Measurements from ENCODE around the gene MCIDAS.

The MCIDAS gene

DNA sequence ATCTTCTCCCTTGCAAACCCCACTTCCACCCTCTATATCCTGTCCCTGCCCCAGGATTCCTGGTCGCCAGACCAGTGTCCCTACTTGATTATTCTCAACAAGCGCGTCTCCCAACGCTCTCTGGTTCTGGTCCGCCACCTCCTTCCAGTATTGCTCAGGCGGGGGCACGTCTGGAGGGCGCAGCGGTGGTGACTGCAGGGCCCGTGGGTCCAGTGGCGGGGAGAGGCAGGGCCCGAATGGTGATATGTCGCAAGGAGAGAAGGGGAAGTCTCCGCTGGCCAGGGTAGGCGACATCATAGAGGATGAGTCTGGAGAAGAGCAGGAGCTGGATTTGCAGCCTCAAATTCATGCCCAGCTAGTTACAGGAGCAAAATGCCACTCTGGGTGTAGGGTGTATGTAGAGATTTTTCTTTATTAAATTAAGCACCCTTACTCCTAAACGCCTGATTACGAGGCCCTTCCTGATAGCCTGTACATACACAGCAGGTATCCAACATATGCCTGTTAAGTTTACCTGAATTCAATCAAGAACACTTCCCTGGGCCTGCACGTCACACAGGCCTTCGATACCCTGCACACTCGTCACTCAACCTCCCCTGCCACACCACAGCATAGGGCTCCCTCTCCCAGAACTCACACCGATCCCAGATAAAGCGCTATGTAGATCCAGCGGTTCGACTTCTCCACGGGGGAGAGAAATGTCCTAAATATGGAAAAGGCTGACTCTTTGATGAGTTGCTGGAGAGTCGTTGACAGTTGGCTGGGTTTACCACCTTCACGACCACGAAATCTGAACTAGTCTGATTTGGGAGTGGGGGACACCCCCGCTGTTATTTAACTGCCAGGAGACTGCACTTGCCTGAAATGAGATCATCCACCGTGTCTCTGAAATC is 4.8 kb downstream of the MCIDAS start:
- no peak for DNase-seq

DNA sequence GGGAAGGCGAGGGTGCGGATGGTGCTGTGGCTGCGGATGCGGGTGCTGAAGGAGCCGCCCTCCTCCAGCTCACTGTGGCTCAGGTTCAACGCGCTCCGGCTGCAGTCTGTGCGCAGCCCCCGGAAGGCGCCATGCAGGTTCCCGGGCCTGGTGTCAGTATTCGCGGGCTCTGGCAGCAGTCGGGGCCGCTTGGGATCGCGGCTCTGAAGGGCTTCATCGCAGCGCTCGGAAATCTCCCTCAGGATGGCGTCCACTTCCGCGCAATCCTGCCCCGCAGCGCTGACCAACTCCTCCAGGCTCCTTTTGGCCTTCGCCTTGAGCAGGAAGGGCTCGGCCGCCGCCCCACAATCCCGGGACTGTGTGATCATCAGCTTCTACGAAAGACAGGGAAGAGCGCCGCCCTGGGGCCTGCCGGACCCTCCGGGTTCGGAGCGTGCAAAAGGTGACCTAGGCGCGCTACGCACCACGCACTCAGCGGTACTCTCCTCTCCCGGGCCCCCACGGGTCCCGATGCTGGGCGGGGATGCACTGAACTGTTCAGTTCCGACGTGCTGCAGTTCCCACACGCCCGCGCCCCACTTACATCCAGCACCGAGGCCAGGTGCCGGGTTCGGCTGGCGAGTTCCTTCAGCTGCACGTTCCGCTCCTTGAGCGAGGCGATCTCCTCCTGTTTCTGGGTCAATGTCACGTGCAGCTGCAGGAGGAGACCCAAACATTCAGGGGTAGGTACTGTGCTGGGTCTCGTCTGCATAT is 6.5 kb downstream of the MCIDAS start:
- no peak for DNase-seq

DNA sequence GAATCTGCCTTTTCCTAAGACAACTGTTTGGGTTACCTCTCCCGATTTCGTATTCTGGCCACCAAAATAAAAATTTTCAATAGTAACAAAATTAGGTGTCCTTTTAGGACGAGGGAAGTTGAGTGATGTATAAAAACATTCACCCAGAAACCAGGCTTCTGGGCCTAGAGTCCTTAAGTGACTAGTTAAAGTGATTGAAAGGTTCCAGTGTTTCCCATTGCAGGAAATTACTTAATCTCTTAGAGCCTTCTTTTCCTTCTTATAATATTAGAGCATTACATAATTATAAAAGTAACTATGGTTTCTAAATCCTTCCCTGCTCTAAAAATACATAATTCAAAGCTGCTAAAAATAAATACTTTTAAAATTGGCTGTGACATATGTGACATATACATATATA is 7.3 kb downstream of the MCIDAS start:
- no peak for DNase-seq

- no peak for DNase-seq
Observed at GRCh38 chr5:55218967-55219366, 8.1 kb downstream of the MCIDAS start.

- no peak for DNase-seq
Observed at GRCh38 chr5:55211184-55211874, 15.8 kb downstream of the MCIDAS start.

DNA sequence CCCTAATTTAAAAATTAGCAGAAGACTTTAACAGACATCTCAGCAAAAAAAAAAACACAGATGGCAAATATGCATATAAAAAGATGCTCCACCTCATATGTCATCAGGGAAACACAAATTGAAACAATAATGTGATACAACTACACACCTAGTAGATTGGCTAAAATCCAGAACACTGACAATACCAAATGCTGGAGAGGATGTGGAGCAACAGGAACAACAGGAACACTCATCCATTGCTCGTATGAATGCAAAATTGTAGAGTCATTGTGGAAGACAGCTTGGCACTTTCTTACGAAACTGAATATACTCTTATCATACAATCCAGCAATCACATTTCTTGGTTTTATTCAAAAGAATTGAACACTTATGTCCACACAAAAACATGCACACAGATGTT is 22.1 kb downstream of the MCIDAS start:
- no peak for DNase-seq

DNA sequence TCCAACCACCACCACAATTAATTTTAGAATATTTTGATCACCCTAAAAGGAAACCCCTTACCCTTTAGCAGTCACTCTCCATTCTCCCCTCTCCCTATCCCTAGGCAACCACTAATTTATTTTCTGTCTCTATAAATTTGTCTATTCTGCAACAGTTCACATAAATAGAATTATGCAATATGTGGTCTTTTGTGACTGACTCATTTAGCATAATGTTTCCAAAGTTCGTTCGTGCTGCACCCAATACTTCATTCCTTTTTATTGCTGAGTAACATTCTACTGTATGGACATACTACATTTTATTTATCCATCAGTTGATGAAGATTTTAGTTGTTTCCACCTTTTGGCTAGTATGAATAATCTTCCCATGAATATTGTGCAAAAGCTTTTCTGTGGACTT is 36.0 kb downstream of the MCIDAS start:
- no peak for DNase-seq

DNA sequence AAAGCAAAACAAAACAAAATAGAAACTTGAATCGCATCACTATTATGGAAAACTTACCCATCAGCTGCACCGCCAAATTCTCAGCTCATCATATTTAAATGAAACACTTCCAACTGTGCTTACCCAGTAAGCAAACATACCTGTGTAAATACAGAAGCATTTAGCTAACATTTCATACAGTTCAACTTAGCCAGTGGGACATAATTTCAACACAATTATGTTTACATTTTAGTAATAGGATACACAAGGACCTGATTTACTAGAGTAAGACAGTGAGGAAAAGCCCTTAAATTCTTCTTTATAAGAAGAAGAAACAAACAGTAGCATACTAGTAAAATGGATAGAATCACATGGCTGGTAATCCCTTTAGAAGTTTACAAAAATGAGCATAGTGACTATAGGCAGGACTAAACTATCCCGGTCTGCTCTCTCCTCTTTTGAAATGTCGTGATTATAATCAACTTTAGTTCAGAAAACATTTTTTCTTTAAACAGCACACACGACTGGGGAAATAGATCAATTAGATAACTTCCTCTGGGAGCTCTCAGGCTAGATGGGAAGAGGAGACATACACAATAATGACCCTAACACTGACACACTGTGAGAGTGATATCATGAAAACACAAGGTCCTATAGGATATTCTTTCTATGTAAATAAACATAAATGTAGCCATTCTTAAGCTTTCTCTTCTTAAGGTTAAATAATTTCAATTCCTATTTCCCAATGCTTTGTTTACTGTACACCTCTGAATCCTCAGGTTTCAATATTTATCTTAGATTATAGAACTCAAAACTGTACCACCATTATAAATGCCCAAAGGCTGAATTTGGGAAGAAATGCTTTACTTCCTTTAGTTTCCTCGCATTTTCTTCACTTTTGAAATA is 38.2 kb downstream of the MCIDAS start:
- no peak for DNase-seq

DNA sequence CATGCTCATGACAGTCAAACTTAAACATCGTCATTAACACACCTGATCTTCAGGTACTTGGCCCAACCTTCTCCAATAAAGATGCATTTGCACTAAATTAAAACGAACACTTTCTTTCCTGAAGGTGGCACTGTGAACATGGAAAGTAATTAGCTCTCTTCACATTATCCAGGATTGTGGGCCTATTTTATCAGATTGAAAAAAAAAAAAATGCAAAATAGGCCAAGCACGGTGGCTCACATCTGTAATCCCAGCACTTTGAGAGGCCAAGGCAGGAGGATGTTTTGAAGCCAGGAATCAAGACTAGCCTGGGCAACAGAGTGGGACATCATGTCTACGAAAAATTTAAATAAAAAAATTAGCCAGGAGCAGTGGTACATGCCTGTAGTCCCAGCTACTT is 39.7 kb downstream of the MCIDAS start:
- no peak for DNase-seq

DNA sequence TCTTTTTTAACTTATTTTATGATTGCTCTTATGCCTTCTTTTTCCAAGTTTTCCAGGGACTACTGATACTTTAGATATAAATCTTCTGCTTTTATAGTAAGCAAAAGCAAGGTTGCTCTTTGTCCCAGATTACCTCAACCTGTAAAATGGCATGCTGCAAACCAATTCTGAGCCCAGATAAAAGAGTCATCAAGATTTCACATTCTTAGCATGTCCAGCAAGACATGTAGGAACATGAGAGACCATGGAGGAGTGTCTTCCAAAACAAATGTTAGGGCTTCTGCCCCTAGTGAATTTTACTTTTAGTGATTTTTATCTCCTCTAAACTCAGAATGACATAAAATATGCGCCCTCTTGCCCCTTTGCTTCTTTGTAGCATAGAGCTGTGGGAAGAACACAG is 47.1 kb downstream of the MCIDAS start:
- DNase-seq = no peak

DNA sequence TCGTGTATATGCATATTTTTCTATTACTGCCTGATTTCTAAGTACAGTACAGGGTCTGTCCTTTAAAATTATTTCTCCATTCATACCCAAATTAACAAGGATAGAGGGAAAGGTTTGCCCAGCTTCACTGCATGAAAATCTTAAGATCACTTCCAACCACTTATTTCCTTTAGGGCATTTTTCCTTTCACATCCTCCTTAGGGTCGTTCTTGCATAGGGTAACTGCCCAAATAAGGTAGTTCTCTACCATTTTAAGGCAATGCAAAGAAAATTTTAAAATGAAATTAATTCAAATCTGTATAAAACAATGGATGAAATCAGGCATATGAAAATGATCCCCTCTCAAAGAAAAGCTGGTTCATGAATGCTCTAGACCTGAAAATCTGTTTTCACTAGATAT is 50.0 kb downstream of the MCIDAS start:
- DNase-seq = no peak

DNA sequence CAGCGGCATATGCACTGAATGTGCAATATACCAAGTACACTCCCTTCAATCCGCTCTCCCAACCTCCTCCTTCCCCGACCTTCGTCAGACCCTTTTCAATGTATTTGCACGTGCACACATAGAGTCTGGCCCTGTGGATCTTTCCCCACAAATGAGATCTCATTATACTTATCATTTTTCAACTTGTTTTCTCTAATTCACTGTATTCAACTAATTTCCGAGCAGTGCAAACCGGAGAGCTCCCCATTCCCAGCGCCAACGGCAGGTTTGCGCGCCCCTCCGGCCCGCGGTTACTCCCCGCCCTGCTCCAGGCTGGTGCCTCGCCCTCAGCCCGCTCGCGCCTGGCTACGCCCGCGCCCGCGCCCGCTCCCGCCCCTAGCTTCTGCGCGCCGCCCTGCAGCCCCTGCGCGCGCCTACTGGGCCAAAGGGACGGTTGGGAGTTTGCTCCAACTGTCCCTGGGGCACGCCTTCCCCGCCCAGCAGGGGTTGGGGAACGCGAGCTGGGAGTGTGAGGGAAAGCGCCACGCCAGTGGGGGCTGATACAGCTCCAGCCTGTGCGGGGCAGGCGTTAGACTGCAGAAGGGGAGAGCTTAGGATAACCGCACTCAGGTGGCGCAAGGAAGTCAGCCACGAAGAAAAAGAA is 50.8 kb downstream of the MCIDAS start:
- no peak for DNase-seq

DNA sequence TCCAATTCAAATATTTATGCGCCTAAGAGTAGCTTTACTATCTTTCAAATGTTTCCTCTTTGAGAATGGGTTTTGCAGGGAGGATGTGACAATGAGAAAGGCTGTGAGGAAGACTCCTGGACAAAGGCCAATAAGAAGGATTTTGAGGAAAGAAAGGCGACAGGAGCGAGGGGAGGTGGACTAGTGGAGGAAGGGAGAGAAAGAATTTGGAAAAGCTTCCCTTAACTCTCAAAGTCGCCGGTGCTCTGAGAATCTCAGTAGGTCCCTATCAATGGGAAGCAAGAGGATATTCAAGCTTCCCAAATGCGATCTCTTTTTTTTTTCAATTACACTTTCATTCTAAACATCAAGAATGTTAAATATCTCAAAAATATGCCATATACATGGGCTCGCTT is 51.3 kb downstream of the MCIDAS start:
- no peak for DNase-seq

DNA sequence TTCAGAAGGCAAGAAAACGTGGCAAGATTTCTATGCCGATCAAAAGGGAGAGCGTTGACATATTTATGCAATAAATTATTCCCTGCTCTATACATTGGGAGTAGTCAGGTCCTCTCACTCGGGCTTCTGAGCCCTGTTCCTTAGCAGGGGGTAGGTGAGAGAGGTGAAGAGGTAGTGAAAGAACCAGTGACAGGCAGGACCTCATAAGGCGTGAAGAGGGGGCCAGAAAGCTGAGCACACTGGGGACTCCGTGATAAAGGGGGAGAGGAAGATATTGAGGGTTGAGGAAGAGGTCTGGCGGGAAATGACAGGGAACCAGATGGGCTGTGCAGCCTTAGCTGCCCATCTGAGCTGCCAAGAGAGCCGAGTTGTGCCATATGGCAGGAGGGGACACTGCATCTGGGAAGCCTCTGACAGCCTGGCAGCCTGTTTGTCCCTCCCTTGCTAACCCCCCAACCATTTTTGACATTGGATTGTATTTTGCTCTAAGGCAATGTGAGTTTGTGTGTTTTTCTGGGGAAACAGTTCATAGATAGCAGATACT is 53.4 kb downstream of the MCIDAS start:
- no peak for DNase-seq

GRCh38 chr5:55172937-55173686 is 54.0 kb downstream of the MCIDAS start, which contains the start of gene CDC20B:
TSS of gene CDC20B (minus strand) at chr5:55173177. CDS start at chr5:55173000, 177 bp downstream.
- peak; percentile 74 for DNase-seq

DNA sequence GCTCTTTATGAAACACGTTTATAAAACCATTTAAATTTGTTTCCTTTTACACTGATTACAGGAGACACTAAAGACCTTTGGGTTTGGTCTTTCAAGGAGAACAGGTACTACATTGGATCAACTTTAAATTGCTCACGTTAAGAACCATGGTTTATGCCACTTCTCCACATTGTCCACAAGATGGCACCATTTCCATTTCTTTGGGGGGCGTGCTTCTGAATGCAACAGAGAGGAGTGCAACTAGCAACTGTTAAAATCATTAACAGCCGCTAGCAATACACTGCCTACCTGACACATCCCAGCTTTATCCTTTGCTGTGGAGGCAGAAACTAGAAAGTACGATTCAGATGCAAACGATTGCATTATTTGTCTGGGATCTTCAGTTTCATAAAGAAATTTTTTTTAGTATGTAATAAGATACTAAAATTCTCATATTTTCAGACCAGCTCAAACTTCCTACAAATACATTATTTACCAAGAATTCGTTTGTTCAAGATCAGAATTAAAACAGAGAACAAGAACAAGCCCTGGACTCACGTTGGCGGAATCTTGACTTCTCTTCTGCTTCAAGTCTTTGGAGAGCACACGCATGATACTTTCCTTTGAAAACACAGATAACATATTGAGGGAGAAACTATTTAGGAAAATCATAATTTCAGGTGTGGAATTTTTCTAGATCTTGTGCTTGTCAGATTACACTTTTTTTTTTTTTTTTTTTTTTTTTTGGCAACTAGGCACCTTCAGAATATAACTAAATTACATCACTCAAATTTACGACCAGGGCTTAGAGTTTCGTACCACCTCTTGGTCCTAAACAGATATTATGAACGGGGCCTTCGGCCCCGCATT is 54.8 kb downstream of the MCIDAS start:
- DNase-seq = peak; percentile 76

DNA sequence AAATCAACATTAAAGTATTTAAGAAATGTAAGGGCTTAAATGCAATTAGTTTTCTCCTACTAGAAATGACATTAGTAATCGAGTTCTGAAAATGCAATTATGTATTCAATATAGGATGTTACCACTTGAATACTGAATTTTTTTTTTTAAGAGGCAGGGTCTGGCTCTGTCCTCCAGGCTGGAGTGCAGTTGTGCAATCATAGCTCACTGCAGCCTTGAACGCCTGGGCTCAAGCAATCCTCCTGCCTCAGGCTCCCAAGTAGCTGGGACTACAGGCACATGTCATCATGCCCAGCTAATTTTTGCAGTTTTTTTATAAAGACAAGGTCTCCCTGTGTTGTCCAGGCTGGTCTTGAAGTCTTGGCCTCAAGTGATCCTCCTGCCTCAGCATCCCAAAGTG is 55.6 kb downstream of the MCIDAS start:
- DNase-seq = no peak
